GM18867 (cell line): ENCODE measurements around the gene SST.

Source experiments
- ATAC-seq: cut with Tn5 transposase; IDR thresholded peaks from one replicate; pipeline ENCODE4 v1.9.1; 2021; ENCODE audit warnings: mild to moderate bottlenecking, moderate library complexity; ENCODE audit not compliant: unreplicated experiment

The SST gene

DNA sequence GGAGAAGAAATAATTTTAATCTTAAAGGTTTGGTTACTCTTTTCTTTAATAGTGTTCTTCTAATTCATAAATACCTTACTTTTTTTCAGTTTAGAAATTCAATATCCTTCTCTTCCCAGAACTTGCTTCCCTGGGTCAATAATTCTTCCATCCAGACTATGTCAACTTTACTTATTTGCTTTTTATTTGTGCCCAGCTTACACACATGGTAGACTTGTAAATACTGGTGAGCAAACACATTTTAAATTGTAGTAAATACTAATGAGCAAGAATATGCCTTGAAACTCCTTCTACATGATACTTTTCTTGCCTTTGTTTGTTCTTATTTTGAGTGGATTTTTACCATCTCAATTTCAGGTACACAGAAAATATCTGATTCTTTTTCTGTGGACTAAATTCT lies 33.7 kb downstream of the SST start:
- ATAC-seq: no peak

DNA sequence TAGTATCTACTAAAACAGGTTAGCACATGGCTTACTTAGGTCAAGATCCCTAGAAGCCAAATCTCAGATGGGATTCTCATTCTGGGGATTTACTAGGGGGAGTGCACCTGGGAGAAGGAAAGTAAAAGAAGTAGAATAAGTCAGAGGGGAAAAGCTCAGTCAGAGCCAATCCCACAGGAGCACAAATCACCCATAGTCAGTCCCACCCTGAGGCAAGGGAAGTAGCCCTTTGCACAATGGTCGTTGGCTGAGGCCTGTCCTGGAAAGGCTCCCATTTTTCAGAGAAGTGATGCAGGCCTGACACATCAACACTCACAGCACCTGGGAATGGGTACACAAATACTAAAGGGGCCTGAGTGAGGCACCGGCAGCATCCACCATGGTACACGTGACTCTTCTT lies 39.8 kb downstream of the SST start:
- ATAC-seq: no peak

DNA sequence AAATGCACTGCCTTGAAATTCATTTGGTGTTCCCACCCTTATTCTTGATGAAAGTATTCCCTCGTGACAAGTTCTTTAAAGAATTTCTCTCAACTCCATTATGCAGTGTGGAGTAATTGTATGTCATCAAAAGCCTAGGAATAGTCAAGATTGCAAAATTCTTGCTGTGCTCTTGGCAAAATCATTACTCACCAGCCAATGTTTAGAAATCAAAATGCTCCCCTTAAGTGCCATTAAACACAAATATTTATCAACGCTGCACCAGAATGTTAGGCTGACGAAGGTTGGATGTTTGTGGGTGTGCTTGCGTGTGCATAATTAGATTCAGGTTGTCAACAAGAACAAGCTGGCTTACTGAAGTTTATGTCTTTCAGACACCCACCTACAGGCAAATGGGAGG lies 40.5 kb downstream of the SST start:
- no peak for ATAC-seq

DNA sequence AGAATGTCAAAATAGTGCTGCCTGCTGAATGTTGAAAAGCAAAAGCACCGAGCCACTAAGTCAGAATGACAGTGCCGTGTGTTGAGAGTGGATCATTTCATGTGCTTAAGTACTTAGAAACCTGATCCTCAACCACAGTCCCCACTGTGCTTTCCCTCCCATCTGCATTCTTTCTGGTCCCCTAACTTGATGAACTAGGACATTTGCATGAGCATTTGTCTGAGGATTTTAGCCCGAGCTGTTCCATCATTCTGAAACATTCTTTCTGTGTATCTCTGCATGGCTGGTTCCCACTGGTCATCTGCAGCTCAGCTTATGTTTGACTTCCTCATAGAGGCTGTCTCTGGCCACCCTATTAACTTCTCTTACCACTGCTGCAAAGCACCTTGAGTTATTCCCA lies 42.0 kb downstream of the SST start:
- ATAC-seq: no peak

DNA sequence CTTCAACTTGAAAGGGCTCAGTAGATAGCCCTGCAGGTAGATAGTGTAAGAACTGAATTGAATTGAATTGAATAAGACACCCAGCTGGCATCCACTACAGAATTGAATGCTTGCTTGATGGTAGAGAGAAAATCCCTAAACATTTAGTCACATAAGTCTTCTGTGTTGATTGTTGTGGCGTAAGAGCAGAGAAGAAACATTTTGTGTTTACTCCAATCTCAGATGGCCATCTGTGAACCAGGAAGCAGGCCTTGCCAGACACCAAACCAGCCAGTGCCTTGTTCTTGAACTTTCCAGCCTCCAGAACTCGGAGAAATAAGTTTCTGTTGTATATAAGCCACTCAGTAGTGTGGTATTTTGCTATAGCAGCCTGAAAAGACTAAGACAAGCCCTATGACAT lies 43.6 kb downstream of the SST start:
- no peak for ATAC-seq

DNA sequence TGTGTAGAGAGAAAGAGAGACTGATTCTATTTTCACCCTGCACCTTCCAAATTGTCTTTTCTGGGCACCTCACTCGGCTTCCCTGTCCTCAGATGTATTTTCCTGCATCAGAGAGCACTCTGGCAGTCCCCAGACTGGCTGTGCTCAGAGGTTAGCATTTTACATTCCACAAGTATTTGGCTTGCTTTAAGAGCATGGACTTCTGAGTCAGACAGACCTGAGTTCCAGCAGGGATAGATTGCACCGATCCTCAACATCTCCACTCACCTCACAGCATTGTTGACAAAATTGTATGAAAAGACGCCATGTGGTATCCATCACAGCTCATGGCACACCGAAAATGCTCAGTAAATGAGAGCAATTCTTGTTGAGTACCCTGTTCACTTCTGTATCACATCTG lies 45.6 kb downstream of the SST start:
- ATAC-seq: no peak

DNA sequence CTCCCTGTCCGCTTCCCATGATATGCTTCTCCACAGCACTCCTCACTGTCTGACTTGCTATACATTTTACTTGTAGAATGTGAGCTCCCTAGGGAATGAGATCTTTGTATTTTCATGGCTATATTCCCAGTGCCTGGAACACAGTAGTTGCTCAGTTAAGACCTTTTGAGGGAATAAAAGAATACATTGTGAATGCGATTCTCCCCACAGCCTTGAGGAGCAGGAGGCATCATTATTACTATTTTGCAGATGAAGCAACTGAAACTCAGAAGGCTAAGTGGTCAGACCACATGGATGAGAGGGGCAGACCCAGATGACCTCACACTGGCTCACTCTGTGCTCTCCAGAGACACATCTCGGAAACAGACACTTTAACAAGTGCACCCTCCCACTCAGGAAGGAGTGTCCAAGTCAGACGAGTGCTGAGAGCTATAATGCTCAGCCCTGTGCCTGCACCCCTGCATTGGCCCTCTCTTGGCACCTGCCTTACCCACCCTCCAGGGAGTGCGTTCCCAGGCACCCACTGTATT lies 46.8 kb downstream of the SST start:
- ATAC-seq: no peak

DNA sequence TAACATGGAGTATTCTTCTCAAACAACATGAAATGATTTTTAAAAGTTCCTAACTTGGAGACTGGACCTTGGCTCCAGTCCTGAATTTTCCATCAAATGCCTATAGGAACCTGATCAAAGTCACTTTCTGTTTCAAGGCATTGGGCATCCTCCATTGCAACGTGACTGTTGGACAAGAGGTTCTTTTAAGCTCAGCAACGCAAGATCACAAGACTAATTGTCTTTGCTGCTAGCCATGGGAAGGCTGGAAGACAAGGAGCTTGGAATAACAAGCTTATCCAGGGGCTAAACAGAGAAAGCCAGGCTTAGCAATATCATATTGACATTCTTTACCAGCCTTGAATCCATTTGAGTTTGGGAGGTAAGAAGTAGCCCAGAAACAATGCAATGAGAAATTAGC lies 48.3 kb downstream of the SST start:
- ATAC-seq: no peak

DNA sequence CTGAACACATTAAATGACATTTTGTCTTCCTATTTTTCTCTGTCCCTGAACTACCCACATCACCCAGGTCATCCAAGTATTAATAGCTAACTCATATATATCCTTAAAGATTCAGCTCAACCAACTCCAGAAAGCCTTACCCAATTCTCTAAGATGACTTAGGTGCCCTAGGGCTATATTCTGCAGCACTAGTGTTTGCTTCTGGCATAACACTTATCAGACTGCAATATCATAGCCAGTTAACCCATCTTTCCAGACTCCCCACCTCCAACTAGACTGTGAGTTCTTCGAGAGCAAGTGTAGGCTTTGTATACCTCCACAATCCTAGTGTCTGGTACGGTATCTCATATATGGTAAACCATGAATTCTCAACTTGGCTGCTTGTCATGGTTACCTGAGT lies 50.7 kb downstream of the SST start:
- no peak for ATAC-seq
